OCI-LY1 (cell line): ENCODE results near the gene MS4A6A.

Experiments used
- H2AFZ ChIP-seq: fragments of 200-600 bp; sonication (generic), shearing (Covaris generic); 2 replicates; pipeline ENCODE4 v1.6.0; 2014; ENCODE audit warnings: antibody characterized with exemption, mild to moderate bottlenecking, low read length
- H3F3A ChIP-seq: fragments of 200-600 bp; sonication (generic), shearing (Covaris generic); 2 replicates; pipeline ENCODE4 v1.6.0; 2014; ENCODE audit warnings: mild to moderate bottlenecking, antibody characterized with exemption, low read length, moderate library complexity; ENCODE audit not compliant: insufficient read depth
- H3K27ac ChIP-seq: fragments of 200-600 bp; sonication (generic); 2 replicates; pipeline ENCODE4 v1.5.1; 2014; ENCODE audit warnings: low read length, mixed run types, mild to moderate bottlenecking, low read depth; ENCODE audit not compliant: poor library complexity, severe bottlenecking
- H3K27me3 ChIP-seq: fragments of 200-600 bp; sonication (generic); 2 replicates; pipeline ENCODE4 v1.6.0; 2014; ENCODE audit warnings: antibody characterized with exemption, mild to moderate bottlenecking, low read length, moderate library complexity; ENCODE audit not compliant: insufficient read depth
- H3K36me3 ChIP-seq: fragments of 200-600 bp; sonication (generic); 2 replicates; pipeline ENCODE4 v1.6.1; 2014; ENCODE audit warnings: mild to moderate bottlenecking, antibody characterized with exemption, low read length, moderate library complexity, mixed read lengths; ENCODE audit not compliant: insufficient read depth
- H3K4me1 ChIP-seq: fragments of 200-600 bp; sonication (generic); 2 replicates; pipeline ENCODE4 v1.5.1; 2014; ENCODE audit warnings: mild to moderate bottlenecking, low read length, moderate library complexity; ENCODE audit not compliant: insufficient read depth, severe bottlenecking
- H3K4me2 ChIP-seq: fragments of 200-600 bp; sonication (generic), shearing (Covaris generic); 2 replicates; pipeline ENCODE4 v1.6.1; 2014; ENCODE audit warnings: low read length
- H3K4me3 ChIP-seq: fragments of 200-600 bp; sonication (generic); 2 replicates; pipeline ENCODE4 v1.5.1; 2014; ENCODE audit warnings: low read length, low read depth, mild to moderate bottlenecking, mixed read lengths; ENCODE audit not compliant: poor library complexity, severe bottlenecking
- H3K79me2 ChIP-seq: fragments of 200-600 bp; shearing (Covaris generic); 2 replicates; pipeline ENCODE4 v1.6.1; 2016; ENCODE audit warnings: mixed run types, low read length, mixed read lengths; ENCODE audit not compliant: insufficient read depth
- H3K9ac ChIP-seq: fragments of 200-600 bp; sonication (generic), shearing (Covaris generic); 2 replicates; pipeline ENCODE4 v1.6.1; 2014; ENCODE audit warnings: mild to moderate bottlenecking, low read length, mixed read lengths
- H3K9me2 ChIP-seq: fragments of 200-600 bp; sonication (generic), shearing (Covaris generic); 2 replicates; pipeline ENCODE4 v1.6.1; 2014; ENCODE audit warnings: low read depth, mild to moderate bottlenecking, low read length, mixed read lengths
- H3K9me3 ChIP-seq: fragments of 200-600 bp; shearing (Covaris generic); 2 replicates; pipeline ENCODE4 v1.6.1; 2014; ENCODE audit warnings: low read length, mixed read lengths
- H4K20me1 ChIP-seq: fragments of 200-600 bp; sonication (generic), shearing (Covaris generic); 2 replicates; pipeline ENCODE4 v1.6.0; 2016; ENCODE audit warnings: mild to moderate bottlenecking, low read length; ENCODE audit not compliant: insufficient read depth
- EZH2 ChIP-seq: fragments of 200-600 bp; sonication (generic), shearing (Covaris generic); IDR thresholded peaks from 2 replicates; pipeline ENCODE4 v1.8.0; 2017; ENCODE audit warnings: borderline replicate concordance, mixed run types, mild to moderate bottlenecking, antibody characterized with exemption, low read length, moderate library complexity, mixed read lengths
- TF ChIP-seq, protein P1 (sequence below): fragments of 200-600 bp; sonication (generic), shearing (Covaris generic); IDR thresholded peaks from 2 replicates; pipeline ENCODE4 v1.5.1; 2017; ENCODE audit warnings: mild to moderate bottlenecking, antibody characterized with exemption, low read length, moderate library complexity, mixed read lengths

Gene MS4A6A

DNA sequence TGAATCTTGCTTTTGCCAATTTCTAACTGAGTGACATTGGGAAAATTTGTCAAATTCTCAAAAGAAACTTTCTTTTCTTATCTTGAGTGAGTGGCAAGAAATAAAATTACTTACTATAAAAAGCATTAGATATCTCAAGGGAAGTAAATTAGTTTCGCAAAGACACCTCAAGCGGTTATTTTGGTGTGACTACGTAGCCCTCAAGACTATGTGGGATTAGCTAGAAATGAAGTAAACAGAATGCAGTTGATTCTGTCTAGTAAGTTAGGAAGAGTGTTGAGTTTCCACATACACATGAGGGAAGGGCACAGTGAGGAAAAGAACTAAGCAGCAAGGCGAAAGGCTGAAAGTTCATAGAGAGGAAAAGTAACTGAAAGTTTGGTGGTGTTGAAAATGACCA is 28.3 kb upstream of the MS4A6A start:
- no peak overlapping the region for H2AFZ ChIP-seq
- no peak overlapping the region for H3K4me3 ChIP-seq
- no peaks in the 10 kb centered on the region for H3K27me3 ChIP-seq
- H3K27ac ChIP-seq = no peak overlapping the region
- no peaks in the 10 kb centered on the region for H3K9me3 ChIP-seq
- H4K20me1 ChIP-seq = no peaks in the 10 kb centered on the region
- TF ChIP-seq, protein P1, sequence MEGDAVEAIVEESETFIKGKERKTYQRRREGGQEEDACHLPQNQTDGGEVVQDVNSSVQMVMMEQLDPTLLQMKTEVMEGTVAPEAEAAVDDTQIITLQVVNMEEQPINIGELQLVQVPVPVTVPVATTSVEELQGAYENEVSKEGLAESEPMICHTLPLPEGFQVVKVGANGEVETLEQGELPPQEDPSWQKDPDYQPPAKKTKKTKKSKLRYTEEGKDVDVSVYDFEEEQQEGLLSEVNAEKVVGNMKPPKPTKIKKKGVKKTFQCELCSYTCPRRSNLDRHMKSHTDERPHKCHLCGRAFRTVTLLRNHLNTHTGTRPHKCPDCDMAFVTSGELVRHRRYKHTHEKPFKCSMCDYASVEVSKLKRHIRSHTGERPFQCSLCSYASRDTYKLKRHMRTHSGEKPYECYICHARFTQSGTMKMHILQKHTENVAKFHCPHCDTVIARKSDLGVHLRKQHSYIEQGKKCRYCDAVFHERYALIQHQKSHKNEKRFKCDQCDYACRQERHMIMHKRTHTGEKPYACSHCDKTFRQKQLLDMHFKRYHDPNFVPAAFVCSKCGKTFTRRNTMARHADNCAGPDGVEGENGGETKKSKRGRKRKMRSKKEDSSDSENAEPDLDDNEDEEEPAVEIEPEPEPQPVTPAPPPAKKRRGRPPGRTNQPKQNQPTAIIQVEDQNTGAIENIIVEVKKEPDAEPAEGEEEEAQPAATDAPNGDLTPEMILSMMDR = no peak
- TF ChIP-seq EZH2 = no peak
- H3K4me1 ChIP-seq = no peaks in the 10 kb centered on the region
- H3K9me2 ChIP-seq = no peaks in the 10 kb centered on the region
- no peak overlapping the region for H3K4me2 ChIP-seq
- H3K9ac ChIP-seq = no peak overlapping the region
- no peaks in the 10 kb centered on the region for H3F3A ChIP-seq
- H3K79me2 ChIP-seq = no peaks in the 10 kb centered on the region
- H3K36me3 ChIP-seq = no peaks in the 10 kb centered on the region

GRCh38 chr11:60209977-60210376 is 27.1 kb upstream of the MS4A6A start:
- Histone ChIP-seq H3F3A (no peaks in the 10 kb centered on the region), H2AFZ (no peak overlapping the region), H3K36me3 (no peaks in the 10 kb centered on the region), H3K9me2 (no peaks in the 10 kb centered on the region), H3K4me2 (no peak overlapping the region), H3K27ac (no peak overlapping the region), H3K9ac (no peak overlapping the region), H4K20me1 (no peaks in the 10 kb centered on the region), H3K27me3 (no peaks in the 10 kb centered on the region), H3K79me2 (no peaks in the 10 kb centered on the region), H3K4me1 (no peaks in the 10 kb centered on the region), H3K4me3 (no peak overlapping the region), H3K9me3 (no peaks in the 10 kb centered on the region)
- no peak for TF ChIP-seq EZH2
- TF ChIP-seq, protein P1 = no peak

GRCh38 chr11:60208951-60209350 is 26.1 kb upstream of the MS4A6A start:
- H2AFZ ChIP-seq = no peak overlapping the region
- H3K4me1 ChIP-seq = no peaks in the 10 kb centered on the region
- no peak overlapping the region for H3K4me2 ChIP-seq
- no peak overlapping the region for H3K9ac ChIP-seq
- TF ChIP-seq EZH2 = no peak
- TF ChIP-seq, protein P1 = no peak
- no peak overlapping the region for H3K4me3 ChIP-seq
- H3K9me2 ChIP-seq = no peaks in the 10 kb centered on the region
- H3K9me3 ChIP-seq = no peaks in the 10 kb centered on the region
- H3K27ac ChIP-seq = no peak overlapping the region
- H3K27me3 ChIP-seq = no peaks in the 10 kb centered on the region
- H4K20me1 ChIP-seq = no peaks in the 10 kb centered on the region
- no peaks in the 10 kb centered on the region for H3F3A ChIP-seq
- H3K36me3 ChIP-seq = no peaks in the 10 kb centered on the region
- H3K79me2 ChIP-seq = no peaks in the 10 kb centered on the region
